ENCODE measurements around the gene NR2F1.

DNA sequence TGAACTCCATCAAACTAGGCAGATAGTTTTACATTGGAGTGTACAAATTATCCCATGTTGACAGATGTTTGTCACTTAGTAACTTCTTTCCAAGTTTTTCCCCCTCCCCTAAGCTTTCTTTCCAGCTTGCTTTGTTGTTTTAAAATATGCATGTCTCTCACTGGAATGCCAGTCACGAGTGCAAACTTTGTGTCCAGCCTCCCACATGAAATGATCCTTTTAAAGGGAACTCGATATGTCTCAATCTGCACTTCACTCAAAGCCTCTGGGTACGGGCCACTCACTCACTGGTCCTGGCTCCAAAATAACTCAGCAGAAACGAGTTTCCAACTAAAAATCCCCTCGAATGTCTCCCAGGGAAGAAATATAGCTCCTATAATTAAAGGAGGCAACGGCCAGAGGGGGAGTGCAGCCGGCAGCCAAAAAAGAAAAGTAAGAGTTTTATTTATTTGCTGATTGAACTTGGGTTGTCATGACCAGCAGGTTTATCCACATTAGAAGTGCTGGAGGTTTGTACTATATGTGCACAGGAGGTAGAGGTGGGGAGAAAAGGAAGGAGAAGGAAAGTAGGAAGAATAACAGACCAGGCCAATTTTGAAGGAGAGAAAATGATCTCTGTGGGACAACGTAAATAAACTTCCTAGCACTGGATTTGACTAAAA lies 17.5 kb downstream of the NR2F1 start:
- TF ChIP-seq, protein P1, sequence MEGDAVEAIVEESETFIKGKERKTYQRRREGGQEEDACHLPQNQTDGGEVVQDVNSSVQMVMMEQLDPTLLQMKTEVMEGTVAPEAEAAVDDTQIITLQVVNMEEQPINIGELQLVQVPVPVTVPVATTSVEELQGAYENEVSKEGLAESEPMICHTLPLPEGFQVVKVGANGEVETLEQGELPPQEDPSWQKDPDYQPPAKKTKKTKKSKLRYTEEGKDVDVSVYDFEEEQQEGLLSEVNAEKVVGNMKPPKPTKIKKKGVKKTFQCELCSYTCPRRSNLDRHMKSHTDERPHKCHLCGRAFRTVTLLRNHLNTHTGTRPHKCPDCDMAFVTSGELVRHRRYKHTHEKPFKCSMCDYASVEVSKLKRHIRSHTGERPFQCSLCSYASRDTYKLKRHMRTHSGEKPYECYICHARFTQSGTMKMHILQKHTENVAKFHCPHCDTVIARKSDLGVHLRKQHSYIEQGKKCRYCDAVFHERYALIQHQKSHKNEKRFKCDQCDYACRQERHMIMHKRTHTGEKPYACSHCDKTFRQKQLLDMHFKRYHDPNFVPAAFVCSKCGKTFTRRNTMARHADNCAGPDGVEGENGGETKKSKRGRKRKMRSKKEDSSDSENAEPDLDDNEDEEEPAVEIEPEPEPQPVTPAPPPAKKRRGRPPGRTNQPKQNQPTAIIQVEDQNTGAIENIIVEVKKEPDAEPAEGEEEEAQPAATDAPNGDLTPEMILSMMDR (IDR thresholded peaks at IDR 0.05), result no peak
- TF ChIP-seq POLR2A (IDR thresholded peaks at IDR 0.05) (no peak), POLR2AphosphoS5 (IDR thresholded peaks at IDR 0.05; ENCODE audit: insufficient read depth in 1 of 2, low read depth in 1 of 2) (no peak)

All from vagina (tissue), 2 donors.